GM04504 (cell line): ENCODE results near the gene HGS.
A peak's percentile ranks its signal among the peaks of the same experiment; 100 is the strongest.

Experiments used
- DNase-seq: peaks from one replicate; pipeline ENCODE4 v3.0.0-alpha.2; 2012; ENCODE audit warnings: low read depth

Gene HGS

GRCh38 chr17:81684442-81684911, 666 bp downstream of the HGS start:
- DNase-seq = no peak

- DNase-seq = peak; percentile 45
These were observed 1.3 kb downstream of the HGS start for GRCh38 chr17:81685108-81685507.

GRCh38 chr17:81686614-81687013, 2.8 kb downstream of the HGS start:
- no peak for DNase-seq

- no peak for DNase-seq
These were observed 4.1 kb downstream of the HGS start for GRCh38 chr17:81687770-81688541.

GRCh38 chr17:81688616-81689015, 4.8 kb downstream of the HGS start:
- DNase-seq = no peak

- DNase-seq = no peak
These were observed 6.3 kb downstream of the HGS start for GRCh38 chr17:81690066-81690465.

- no peak for DNase-seq
These were observed 6.7 kb downstream of the HGS start for GRCh38 chr17:81690549-81690948.

- DNase-seq = no peak
These were observed 7.4 kb downstream of the HGS start for GRCh38 chr17:81691196-81691595.

- no peak for DNase-seq
These were observed 7.8 kb downstream of the HGS start for GRCh38 chr17:81691608-81692007.

- no peak for DNase-seq
These were observed 9.8 kb downstream of the HGS start for GRCh38 chr17:81693509-81694210.

- DNase-seq = no peak
These were observed 11.0 kb downstream of the HGS start for GRCh38 chr17:81694810-81695209.

- DNase-seq = no peak
These were observed 11.4 kb downstream of the HGS start for GRCh38 chr17:81695211-81695610.

GRCh38 chr17:81695801-81696200, 12.0 kb downstream of the HGS start:
- no peak for DNase-seq

GRCh38 chr17:81696218-81696941, 12.6 kb downstream of the HGS start:
- DNase-seq = no peak

GRCh38 chr17:81697261-81698044, 13.6 kb downstream of the HGS start:
- no peak for DNase-seq

GRCh38 chr17:81700353-81701287, 16.8 kb downstream of the HGS start:
- DNase-seq = no peak

- no peak for DNase-seq
These were observed 17.7 kb downstream of the HGS start for GRCh38 chr17:81701288-81702071.

GRCh38 chr17:81702934-81703746, 19.3 kb downstream of the HGS start, which contains the start of gene MRPL12:
TSS of gene MRPL12 (plus strand) at chr17:81703367. CDS start at chr17:81703502, 135 bp downstream.
- DNase-seq = peak; percentile 74
